DMS153 (cell line): ENCODE data around the gene SOX6.

Experiments
- DNase-seq: peaks from one replicate; lab custom pipeline; 2025; lab: John Stamatoyannopoulos, UW

The SOX6 gene

GRCh38 chr11:16000065-16000464, 356.3 kb downstream of the SOX6 start:
- DNase-seq: no peak

- no peak for DNase-seq
Measured at GRCh38 chr11:15993345-15993744, 363.0 kb downstream of the SOX6 start.

GRCh38 chr11:15991215-15991614, 365.1 kb downstream of the SOX6 start:
- DNase-seq: no peak

- DNase-seq: no peak
Measured at GRCh38 chr11:15989685-15990084, 366.7 kb downstream of the SOX6 start.

GRCh38 chr11:15988693-15989231, 367.6 kb downstream of the SOX6 start:
- DNase-seq: no peak

- DNase-seq: no peak
Measured at GRCh38 chr11:15988016-15988550, 368.3 kb downstream of the SOX6 start.

- no peak for DNase-seq
Measured at GRCh38 chr11:15987046-15987445, 369.3 kb downstream of the SOX6 start.

- no peak for DNase-seq
Measured at GRCh38 chr11:15985860-15986139, 370.5 kb downstream of the SOX6 start.

- DNase-seq: no peak
Measured at GRCh38 chr11:15985127-15985859, 371.1 kb downstream of the SOX6 start.

GRCh38 chr11:15981292-15981691, 375.1 kb downstream of the SOX6 start:
- DNase-seq: no peak

GRCh38 chr11:15977116-15977515, 379.2 kb downstream of the SOX6 start:
- no peak for DNase-seq

GRCh38 chr11:15976433-15977045, 379.8 kb downstream of the SOX6 start:
- DNase-seq: no peak

- no peak for DNase-seq
Measured at GRCh38 chr11:15975742-15976141, 380.6 kb downstream of the SOX6 start.

- DNase-seq: peak; percentile 66
Measured at GRCh38 chr11:15972838-15973237, 383.5 kb downstream of the SOX6 start.

- DNase-seq: no peak
Measured at GRCh38 chr11:15971215-15971546, 385.2 kb downstream of the SOX6 start.

- no peak for DNase-seq
Measured at GRCh38 chr11:15970506-15971214, 385.7 kb downstream of the SOX6 start.

- DNase-seq: no peak
Measured at GRCh38 chr11:15969701-15970329, 386.5 kb downstream of the SOX6 start.

GRCh38 chr11:15969281-15969680, 387.1 kb downstream of the SOX6 start:
- DNase-seq: peak; percentile 50

- peak; percentile 33 for DNase-seq
Measured at GRCh38 chr11:15968461-15969130, 387.8 kb downstream of the SOX6 start.

GRCh38 chr11:15967966-15968365, 388.4 kb downstream of the SOX6 start:
- no peak for DNase-seq

GRCh38 chr11:15967166-15967565, 389.2 kb downstream of the SOX6 start:
- peak; percentile 70 for DNase-seq
